Left renal cortex interstitium (tissue), 4 donors: Measurements from ENCODE around the gene ZMYND8. TPM values are rescaled to one million over a fixed set of nuclear protein-coding genes. Genes with fewer than 3 reads are reported as not detected.

Source experiments
- DNase-seq, 4 donors: peaks; one replicate each; pipeline ENCODE4 v3.0.0-alpha.2; 2013; ENCODE audit warnings: low read depth in 4 of 4, low spot score in 2 of 4, missing footprints in 1 of 4
- polyA plus RNA-seq, 4 donors: library from polyadenylated mRNA; unstranded; fragments of 120-200 nt; gene quantifications; one replicate each; pipeline ENCODE4 v1.2.1, GENCODE V29; 2013; ENCODE audit not compliant: insufficient read length in 4 of 4

ZMYND8 gene
- polyA plus RNA-seq, 4 donors, result 33.0 to 44.8 (median 42.4) TPM

DNA sequence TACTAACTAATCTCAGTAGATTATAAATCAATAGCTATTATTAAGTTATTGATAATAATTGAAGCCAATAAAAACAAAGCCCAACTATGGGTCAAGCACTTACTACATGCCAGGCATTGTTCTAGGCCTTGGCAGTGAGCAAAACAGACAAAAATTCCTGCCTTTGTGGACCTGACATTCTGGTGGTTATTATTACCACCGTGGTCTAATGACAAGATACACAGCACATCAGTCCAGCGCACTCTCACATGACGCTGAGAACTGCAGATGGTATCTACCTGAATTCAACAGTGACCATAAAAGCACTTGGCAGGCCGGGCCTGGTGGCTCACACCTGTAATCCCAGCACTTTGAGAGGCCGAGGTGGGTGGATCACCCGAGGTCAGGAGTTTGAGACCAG, 121.4 kb downstream of the ZMYND8 start:
- no peak for DNase-seq

DNA sequence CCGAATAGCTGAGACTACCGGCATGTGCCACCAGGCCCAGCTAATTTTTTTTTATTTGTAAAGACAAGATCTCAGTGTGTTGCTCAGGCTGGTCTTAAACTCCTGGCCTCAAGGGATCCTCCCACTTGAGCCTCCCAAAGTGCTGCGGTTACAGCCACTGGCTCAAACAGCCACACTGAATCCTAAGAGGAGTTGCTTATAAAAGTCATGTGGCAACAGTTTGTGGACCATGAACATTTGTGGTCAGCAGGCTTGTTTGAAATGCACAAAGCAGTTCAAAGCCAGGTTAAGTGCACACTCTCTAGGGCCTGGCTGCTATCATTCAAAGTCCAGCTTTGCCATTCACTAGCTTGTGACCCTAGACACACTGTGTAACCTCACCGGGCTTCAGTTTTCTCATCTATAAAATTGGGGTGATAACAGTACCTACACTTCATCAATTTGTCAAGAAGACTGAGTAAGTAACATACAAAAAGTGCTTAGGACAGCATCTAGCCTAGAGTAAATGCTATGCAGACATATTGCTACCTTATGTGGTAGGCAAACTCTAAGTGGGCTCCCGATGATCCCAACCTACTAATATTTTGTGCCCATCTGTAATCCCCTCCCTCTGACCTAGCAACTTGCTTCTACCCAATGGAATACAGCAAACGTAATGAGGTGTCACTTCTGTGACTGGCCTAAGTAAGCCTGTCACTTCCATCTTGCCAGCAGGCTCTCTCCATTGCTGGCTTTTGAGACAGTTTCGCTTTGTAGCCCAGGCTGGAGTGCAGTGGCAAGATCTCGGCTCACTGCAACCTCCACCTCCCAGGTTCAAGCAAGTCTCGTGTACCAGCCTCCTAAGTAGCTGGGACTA, 122.9 kb downstream of the ZMYND8 start:
- no peak for DNase-seq

DNA sequence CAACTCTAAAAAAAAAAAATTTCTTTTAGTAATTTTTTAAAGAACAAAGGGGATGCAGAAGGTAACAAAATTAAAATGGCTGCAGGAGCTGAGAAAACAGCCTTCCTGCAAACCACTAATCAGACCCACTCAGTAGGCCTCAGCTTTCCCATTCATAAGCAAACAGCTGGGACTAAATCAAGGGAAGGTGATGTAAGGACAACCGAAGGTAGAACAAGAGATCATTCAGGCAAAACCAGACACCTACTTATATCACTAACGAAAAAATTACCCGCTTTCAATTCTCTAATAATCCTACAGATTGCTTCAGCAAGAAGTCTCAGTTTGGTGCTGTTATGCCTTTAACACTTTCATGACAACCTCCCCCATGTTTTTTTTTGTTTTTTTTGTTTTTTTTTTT, 124.0 kb downstream of the ZMYND8 start:
- DNase-seq, result no peak

DNA sequence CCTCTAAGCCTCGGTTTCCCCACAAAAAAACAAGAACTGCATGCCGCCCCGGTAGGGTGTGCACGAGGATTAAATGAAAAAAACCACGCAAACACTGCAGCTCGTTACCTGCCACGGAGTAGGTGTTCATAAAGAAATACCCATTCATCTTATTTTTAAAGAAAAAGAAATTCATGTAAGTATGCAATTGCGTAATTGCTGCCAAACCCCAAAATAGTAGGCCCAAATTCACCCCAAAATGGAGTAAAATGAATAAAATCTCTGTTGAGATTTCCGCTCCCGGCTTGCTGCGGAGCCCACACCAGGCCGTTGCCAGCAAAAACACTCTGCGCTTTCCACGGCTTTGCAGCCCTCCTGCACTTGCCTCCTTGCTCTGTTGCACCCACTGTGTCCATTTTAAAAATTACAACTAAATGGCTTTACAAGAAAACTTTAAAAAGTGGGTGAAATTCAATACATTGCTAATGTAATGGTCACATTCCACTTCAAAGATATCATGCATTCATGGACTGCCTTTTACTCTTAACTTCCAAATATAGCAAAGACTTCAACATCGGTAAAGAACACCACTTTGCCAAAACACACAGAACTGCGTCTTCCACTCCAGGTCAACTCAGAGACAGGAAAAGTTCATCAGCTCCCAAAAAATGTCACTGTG, 125.0 kb downstream of the ZMYND8 start:
- no peak for DNase-seq

DNA sequence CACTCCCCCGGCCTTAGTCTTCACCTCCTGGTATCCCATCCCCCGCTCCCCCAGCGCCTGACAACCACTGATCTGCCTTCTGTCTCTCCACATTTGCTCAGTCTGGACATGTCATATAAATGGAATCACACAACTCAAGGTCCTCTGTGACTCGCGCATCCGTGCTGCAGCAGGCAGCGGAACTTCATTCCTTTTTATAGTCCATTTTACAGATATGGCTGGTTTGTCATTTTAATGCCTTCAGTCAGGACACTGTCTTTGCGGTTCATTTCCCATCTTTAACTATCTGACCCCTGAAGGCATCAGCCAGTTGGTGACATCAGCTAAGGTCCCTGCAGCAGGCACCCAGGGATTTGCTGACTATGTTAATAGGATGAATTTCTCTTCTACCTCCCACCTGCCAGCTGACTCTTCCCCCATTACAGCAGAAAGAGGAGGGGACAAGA, 125.7 kb downstream of the ZMYND8 start:
- no peak for DNase-seq

DNA sequence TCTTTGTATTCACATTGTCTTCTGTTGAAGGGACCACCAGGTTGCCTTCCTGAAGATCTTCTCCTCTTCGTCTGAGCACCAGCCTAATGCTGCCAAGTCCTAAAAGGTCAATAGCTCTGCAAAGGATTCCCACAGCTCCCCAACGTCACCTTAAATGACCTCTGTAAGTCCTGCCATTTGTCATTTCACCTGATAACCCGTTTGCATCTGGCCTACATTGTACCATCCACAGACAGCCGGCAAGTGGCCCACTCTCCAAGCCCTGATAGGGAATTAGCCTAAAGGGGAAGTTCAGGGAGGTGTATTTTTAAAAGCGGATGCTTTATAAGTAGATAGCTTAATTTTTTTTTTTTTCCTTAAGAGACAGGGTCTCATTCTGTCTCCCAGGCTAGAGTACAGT, 127.8 kb downstream of the ZMYND8 start:
- no peak for DNase-seq

DNA sequence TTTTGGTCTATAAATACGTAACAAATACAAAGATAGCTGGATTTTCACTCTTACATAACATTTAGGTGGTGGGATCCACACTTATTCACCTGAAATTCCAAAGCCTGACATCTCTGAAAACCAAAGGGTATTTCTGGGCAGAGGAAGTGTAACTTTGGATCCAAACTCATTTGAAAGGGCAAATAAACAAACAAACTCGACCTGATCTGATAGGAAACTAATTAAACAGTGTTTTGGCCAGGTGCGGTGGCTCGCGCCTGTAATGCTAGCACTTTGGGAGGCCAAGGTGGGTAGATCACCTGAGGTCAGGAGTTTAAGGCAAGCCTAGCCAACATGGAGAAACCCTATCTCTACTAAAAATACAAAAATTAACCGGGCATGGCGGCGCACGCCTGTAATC, 128.9 kb downstream of the ZMYND8 start:
- no peak for DNase-seq

DNA sequence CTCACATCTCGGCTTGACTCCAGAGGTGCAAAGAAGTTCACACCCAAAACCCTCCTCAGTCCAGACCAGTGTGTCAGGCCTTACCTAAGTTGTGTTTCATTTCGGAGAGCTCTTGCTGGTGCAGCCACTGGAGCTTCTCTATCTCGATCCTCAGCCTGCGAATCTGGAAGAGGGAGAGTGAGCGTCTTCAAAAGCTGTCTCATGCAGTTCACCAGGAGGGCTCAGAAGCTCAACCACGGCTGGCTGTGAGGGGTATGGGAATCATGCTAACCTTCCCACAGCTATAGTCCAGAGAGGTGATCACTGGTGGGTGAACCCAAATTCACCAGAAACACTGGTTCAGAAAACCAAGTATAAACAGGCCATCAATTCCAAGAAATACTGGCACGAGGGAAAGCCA, 129.4 kb downstream of the ZMYND8 start:
- no peak for DNase-seq

DNA sequence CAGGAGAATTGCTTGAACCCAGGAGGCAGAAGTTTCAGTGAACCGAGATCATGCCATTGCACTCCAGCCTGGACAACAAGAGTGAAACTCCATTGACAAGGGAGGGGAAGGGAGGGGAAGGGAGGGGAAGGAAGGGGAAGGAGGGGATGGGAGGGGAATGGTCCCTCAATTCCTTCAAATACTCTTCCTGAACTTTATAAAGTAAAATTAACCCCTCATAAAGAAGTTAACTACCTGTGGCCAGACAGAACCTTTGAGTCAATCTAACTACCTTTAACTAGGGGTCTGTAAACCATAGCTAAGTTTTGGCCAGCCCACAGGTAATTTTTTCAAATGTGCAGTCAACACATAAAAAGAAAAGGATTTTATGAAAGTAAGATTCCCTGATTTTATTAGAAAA, 131.0 kb downstream of the ZMYND8 start:
- DNase-seq, result no peak

DNA sequence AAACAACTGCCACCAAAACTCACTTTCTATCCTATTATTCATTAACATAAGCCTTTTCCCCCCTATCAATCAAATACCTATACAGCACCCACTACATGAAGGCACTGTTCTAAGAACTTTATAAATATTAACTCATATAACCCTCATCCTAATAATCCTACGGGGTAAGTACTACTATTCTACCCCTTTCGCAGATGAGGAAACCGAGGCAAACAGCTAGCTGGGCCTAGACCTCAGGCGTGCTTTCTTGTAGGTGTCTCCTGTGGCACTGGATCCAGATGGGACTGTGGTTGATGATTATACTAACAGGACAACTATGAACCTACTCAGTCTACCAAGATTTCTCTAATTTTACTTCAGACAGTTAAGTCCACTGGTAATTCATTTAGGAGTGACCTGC, 131.6 kb downstream of the ZMYND8 start:
- DNase-seq, result no peak

DNA sequence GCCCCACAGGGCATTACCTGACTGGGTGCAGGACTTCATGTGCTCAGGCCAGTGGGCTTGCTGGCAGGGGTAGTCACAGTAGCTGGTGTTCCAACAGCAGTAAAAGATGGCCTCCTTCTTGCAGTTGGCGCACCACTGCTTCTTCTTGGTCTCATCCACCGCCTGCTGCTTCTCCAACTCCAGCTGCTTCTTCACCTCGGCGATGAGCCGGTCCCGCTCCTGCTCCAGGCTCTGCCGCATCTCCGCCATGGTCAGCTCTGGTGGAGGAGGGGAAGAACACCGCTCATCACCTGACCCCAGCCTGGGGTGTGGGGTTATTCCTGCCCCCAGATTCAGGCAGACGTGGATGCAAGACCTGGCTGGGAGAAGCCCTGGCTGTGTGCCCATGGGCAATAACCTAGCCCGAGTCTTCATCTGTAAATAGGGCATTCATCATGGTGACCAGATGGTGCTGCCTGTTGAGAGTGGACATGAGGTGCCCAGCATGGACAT, 132.2 kb downstream of the ZMYND8 start:
- no peak for DNase-seq

DNA sequence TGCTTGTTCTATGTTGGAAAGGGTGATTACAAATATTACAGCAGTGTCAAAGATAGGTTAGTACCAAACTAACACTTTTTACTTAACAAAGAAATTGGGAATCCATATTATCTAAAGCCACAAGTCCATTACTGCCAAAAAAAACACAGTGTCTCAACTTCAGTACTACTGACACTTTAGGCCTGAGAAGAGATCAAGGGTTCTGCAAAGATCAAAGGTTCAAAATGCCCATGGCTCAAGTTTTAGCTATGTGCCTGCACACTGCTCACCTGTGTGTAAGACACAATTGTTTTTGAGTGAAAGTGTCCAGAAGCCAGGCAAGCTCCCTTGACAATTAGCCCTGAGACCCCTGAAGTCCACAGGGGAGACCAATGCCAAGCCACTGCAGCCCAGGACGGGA, 132.6 kb downstream of the ZMYND8 start:
- no peak for DNase-seq

DNA sequence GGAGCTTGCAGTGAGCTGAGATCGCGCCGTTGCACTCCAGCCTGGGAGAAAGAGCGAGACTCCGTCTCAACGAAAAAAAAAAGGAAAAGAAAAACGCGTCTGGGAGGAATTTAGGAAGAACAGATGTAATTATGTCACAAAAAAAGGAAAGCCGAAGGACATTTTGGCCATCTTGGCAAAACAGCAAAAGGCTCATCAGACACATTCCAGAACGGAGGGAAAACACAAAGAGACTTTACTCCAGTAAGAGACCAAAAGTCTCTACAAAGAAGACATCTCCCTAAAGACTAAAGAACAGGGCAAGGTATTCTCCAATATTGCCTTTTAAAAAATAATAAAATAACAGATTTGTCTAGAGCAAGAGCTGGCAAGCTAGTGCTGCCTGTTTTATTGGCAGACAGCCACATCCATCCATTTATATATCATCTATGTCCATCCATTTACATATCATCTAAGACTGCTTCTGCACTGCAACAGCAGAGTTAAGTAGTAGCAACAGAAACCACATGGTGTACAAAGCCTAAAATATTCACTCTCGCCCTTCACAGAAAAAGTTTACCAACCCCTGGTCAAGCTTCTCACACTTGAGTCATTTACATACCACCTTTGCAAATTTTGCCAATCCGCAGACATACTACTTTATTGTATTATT, 133.9 kb downstream of the ZMYND8 start:
- DNase-seq, result no peak

DNA sequence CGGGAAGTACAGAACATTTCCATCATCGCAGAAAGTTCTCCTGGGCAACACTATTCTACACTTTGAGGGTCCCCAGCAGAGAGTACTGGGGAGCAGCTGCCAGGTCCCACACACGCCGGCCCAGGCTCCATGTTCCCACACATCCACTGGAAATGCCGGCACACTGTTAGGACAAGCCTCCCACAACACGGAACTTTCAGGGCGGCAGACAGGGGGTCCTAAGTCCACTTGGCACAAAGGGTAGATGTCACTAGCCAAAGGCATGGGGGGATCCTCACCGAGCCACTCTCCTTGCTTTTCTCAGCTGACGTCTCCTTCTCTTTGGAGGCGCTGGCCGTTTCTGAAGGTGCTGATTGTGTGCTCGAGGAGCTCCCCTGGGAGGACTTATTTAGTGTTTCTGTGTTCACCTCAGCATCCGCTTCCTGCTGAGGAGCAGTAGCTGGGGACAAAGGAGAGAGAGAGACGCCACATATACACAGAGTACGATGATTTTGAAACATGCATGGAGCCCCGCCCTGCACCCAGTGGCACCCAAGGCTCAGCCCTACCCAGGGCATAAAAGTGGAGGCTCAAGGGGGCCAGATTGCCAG, 135.4 kb downstream of the ZMYND8 start:
- no peak for DNase-seq

DNA sequence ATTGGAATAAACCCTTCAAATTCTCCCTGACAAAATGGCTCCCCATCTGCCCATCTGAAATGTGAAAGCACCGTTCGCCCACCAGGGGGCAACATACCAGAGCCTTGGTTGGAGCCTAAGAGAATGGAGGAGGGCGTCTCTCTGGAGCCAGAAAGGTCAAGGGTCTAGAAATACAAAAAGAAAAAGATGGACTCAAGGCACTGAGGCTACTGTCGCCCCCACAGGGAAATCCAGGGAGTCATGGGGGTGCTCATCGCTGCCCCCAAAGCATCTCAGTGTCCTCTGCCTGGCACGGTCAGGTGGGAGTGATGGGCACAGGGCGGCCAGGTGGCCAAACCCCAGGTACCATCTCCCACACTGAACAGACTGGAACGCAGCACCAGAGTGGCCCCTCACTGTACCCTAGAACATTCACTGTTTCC, 136.3 kb downstream of the ZMYND8 start:
- no peak for DNase-seq

DNA sequence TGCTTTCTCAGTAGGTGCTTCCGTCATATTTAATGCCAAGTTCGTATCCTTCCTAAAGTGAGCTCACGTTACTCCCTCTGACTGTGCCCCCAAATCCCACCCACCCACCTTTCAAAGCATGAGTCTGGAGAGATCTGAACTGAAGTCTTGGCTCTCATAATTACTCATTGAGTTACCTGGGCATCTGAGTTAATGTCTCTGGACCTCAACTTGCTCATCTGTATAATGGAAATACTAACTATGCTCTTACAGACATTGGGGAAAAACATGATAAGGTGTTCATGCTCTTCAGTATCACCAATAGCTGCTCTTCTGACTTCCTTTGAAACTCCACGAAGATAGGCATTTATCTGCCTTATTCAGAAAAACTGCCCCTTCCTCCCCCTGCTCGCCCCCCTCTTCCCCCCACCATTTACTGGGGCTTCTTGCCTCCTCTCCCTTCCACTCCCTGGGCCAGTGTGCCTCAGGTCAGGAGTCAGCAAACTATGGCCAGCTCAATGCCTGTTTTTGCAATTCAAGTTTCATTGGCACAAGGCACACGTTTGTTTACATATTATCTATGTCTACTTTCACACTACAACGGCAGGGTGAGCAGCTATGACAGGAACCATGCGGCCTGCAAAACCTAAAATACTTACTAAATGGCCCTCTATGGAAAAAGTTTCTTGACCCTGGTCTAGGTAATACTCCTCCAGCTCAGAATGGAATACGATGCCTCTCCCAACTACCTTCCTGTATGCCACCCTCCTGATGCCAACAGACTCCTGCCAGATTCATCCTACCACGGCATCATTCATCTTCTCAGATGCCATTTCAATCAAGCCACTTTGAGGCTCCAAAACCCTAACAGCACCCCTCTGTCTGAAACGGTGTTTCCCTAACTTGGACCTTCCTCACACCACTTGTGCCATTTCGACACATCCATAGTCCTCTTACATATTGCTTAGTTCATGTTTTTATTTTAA, 138.7 kb downstream of the ZMYND8 start:
- no peak for DNase-seq

DNA sequence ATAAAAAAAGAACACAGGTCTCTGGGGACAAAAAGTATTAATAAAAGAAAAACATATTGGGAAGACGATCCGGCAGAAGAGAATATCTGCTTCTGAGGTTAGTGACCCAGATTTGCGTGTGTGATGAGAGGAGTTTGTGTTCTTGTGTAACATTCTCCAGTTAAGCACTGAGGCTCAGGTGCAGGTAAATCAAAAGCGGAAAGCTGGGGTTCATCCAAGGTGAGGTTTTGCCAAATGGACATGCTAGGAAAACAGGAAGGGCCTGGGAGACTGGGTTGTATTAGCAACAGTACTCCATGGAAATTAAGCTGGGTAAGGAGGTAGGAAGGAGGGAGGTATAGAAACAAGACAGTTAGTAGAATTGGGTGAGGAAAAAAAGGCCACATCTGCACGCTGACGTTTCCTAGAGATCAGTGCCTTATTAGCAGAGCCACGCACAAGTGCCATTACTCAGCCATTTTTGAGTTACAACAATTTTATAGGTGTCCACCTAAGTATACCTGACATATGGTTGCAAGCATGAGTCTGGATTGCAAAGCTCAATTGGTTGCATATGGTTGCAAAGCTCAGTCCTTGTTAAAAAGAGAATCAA, 139.6 kb downstream of the ZMYND8 start:
- no peak for DNase-seq

DNA sequence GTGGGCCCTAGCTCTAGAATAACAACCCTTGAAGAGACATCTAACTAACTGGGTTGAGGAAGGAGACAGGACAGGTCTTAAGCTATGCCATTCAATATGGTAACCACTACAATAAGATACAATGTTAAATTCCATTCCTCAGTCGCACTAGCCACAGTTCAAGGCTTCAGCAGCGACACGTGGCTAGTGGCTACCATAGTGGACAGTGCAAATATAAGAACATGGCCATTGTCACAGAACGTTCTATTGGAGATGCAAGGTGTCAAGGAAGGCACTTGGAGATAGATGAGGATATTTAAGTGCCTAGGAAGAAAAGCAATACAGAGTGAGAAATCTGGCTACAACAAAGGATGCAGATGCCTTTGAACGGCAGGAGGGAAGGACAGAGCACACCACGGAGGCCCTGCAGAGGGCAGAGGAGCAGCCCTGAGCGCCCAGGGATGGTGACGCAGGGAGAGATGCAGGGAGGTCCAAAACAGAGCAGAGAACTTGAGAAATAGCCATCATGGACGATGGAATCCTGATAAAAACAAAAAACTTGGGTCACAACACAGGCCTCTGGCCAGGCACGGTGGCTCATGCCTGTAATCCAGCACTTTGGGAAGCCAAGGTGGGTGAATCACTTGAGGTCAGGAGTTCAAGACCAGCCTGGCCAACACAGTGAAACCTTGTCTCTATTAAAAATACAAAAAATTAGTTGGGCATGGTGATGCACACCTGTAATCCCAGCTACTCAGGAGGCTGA, 140.7 kb downstream of the ZMYND8 start:
- no peak for DNase-seq

DNA sequence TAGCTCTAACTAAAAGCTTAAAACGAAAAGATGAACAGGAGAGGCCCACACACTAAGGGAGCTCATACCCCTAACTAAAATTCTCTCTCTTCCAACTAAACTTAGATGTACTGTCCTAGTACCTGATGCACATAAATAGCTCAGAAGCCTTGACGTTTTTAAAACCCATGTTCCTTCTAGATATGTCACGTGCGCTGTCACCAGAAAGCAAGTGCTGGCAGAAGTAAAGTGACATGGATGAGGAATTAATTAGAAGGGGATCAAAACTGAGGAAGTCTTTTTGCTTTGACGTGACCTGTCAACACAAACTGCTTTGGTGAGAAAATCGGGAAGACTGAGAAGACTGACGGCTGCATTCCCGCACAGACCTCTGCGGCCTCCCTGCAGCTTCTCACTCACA, 142.5 kb downstream of the ZMYND8 start:
- no peak for DNase-seq
